OCI-LY7 (cell line): ENCODE results near the gene TSR3. TPM values are rescaled to one million over a fixed set of nuclear protein-coding genes. Genes with fewer than 3 reads are reported as not detected.

ENCODE experiments used
- BruUV-seq: library from RNA; stranded (reverse); fragments of 400-500 nt; replicated peaks from 2 replicates; lab custom pipeline; 2021; lab: Mats Ljungman, UMichigan
- CTCF ChIA-PET: fragments of 300-600 bp; sonication (Branson Sonifier 250); formaldehyde crosslinking; loops from one replicate; lab custom pipeline; 2022; ENCODE audit warnings: antibody characterized with exemption; ENCODE audit not compliant: unreplicated experiment; lab: Charles Lee
- POLR2A ChIA-PET: fragments of 300-600 bp; sonication (Branson Sonifier 250); formaldehyde crosslinking; loops from one replicate; lab custom pipeline; 2022; ENCODE audit warnings: antibody characterized with exemption; lab: Charles Lee
- DNase-seq: peaks from one replicate; pipeline ENCODE4 v3.0.0-alpha.2; 2015; ENCODE audit warnings: low spot score
- H2AFZ ChIP-seq: fragments of 200-600 bp; sonication (generic), shearing (Covaris generic); 2 replicates; pipeline ENCODE4 v1.6.1; 2014; ENCODE audit warnings: mild to moderate bottlenecking, antibody characterized with exemption, low read length, moderate library complexity
- H3K27ac ChIP-seq: fragments of 200-600 bp; sonication (generic); 2 replicates; pipeline ENCODE4 v1.5.1; 2014; ENCODE audit warnings: mixed run types, low read depth, mild to moderate bottlenecking, moderate library complexity, low read length, inconsistent platforms; ENCODE audit not compliant: poor library complexity, severe bottlenecking
- H3K36me3 ChIP-seq: fragments of 200-600 bp; sonication (generic); 2 replicates; pipeline ENCODE4 v1.6.1; 2014; ENCODE audit warnings: mild to moderate bottlenecking, antibody characterized with exemption, low read length, moderate library complexity, mixed read lengths; ENCODE audit not compliant: insufficient read depth
- H3K4me1 ChIP-seq: fragments of 200-600 bp; sonication (generic); 2 replicates; pipeline ENCODE4 v1.5.1; 2014; ENCODE audit warnings: mild to moderate bottlenecking, low read length; ENCODE audit not compliant: insufficient read depth, poor library complexity, severe bottlenecking
- H3K4me2 ChIP-seq: fragments of 200-600 bp; sonication (generic); 2 replicates; pipeline ENCODE4 v1.6.1; 2014; ENCODE audit warnings: mild to moderate bottlenecking, low read length
- H3K4me3 ChIP-seq: fragments of 200-600 bp; sonication (generic); 2 replicates; pipeline ENCODE4 v1.5.1; 2014; ENCODE audit warnings: mild to moderate bottlenecking, low read depth, low read length; ENCODE audit not compliant: poor library complexity, severe bottlenecking
- H3K79me2 ChIP-seq: fragments of 200-600 bp; sonication (generic); 2 replicates; pipeline ENCODE4 v1.6.1; 2016; ENCODE audit warnings: low read depth, mild to moderate bottlenecking, low read length, moderate library complexity, mixed read lengths; ENCODE audit not compliant: insufficient read depth
- H3K9me2 ChIP-seq: fragments of 200-600 bp; sonication (generic); 2 replicates; pipeline ENCODE4 v1.6.1; 2016; ENCODE audit warnings: mild to moderate bottlenecking, low read length, mixed read lengths; ENCODE audit not compliant: insufficient read depth
- H3K9me3 ChIP-seq: fragments of 200-600 bp; sonication (generic); 2 replicates; pipeline ENCODE4 v1.6.1; 2014; ENCODE audit warnings: mild to moderate bottlenecking, mixed run types, low read length, mixed read lengths
- H4K20me1 ChIP-seq: fragments of 200-600 bp; sonication (generic); 2 replicates; pipeline ENCODE4 v1.6.1; 2014; ENCODE audit warnings: mild to moderate bottlenecking, antibody characterized with exemption, low read length, moderate library complexity, mixed read lengths; ENCODE audit not compliant: insufficient read depth
- CTCF ChIP-seq: fragments of 200-600 bp; sonication (generic); conservative IDR thresholded peaks from 2 replicates; pipeline ENCODE4 v1.5.1; 2014; ENCODE audit warnings: mild to moderate bottlenecking, antibody characterized with exemption, low read length, moderate library complexity, mixed read lengths
- EZH2phosphoT487 ChIP-seq: fragments of 200-600 bp; sonication (generic); IDR thresholded peaks from 2 replicates; pipeline ENCODE4 v1.6.1; 2018; ENCODE audit warnings: low read depth, borderline replicate concordance, mild to moderate bottlenecking, mixed run types, antibody characterized with exemption, low read length, moderate library complexity, mixed read lengths
- intact Hi-C: fragments of 100-400 bp; cut with micrococcal nuclease; formaldehyde crosslinking; loops from one replicate; pipeline ENCODE4 v1.10.0; 2022; ENCODE audit not compliant: unreplicated experiment
- total RNA-seq, 2 experiments: library from RNA; depleted of rRNA in 1 of 2; stranded (reverse); fragments of >200 nt in 1 of 2; shearing (Covaris generic) in 1 of 2; gene quantifications; 2 replicates each; pipeline ENCODE4 v1.2.3, GENCODE V29; 2014 to 2022

TSR3 gene
- total RNA-seq, 2 experiments from 2014 or later = 47.2 to 75.8 TPM

GRCh38 chr16:1338855-1339675 lies 12.6 kb downstream of the TSR3 start:
- Histone ChIP-seq H3K4me3 (no peak overlapping the region), H3K9me2 (no peaks in the 10 kb centered on the region), H2AFZ (no peak overlapping the region), H3K4me2 (no peak overlapping the region), H3K27ac (no peak overlapping the region), H3K79me2 (no peaks in the 10 kb centered on the region), H3K36me3 (no peaks in the 10 kb centered on the region), H3K9me3 (no peaks in the 10 kb centered on the region), H3K4me1 (peaks cover 18% of the 10 kb centered on the region), H4K20me1 (no peaks in the 10 kb centered on the region)
- intact Hi-C loops = no loop called here
- BruUV-seq = no TSS peak
- ChIA-PET CTCF (no interaction called here), POLR2A (no interaction called here)
- TF ChIP-seq CTCF = no peak
- TF ChIP-seq EZH2phosphoT487 = no peak
- no peak for DNase-seq

- DNase-seq = peak; percentile 54
- ChIA-PET CTCF (no interaction called here), POLR2A (no interaction called here)
- no TSS peak for BruUV-seq
- Histone ChIP-seq H3K4me2 (no peak overlapping the region), H3K4me3 (no peak overlapping the region), H3K4me1 (peaks cover 20% of the 10 kb centered on the region), H4K20me1 (no peaks in the 10 kb centered on the region), H3K79me2 (no peaks in the 10 kb centered on the region), H3K9me2 (no peaks in the 10 kb centered on the region), H2AFZ (no peak overlapping the region), H3K36me3 (no peaks in the 10 kb centered on the region), H3K27ac (no peak overlapping the region), H3K9me3 (no peaks in the 10 kb centered on the region)
- TF ChIP-seq CTCF (peak; percentile 63), EZH2phosphoT487 (no peak)
- intact Hi-C loops = no loop called here
Measured at GRCh38 chr16:1338119-1338730, 13.5 kb downstream of the TSR3 start.
